NCI-H82 (cell line): ENCODE results near the gene GDPD5.
"Not testable (repeated sequence)": the region's sequence is repeated elsewhere in the genome, so short reads cannot be mapped to it uniquely, and the experiment has no call there.

Experiments
- DNase-seq: peaks from one replicate; lab custom pipeline; 2025; lab: John Stamatoyannopoulos, UW

The GDPD5 gene

DNA sequence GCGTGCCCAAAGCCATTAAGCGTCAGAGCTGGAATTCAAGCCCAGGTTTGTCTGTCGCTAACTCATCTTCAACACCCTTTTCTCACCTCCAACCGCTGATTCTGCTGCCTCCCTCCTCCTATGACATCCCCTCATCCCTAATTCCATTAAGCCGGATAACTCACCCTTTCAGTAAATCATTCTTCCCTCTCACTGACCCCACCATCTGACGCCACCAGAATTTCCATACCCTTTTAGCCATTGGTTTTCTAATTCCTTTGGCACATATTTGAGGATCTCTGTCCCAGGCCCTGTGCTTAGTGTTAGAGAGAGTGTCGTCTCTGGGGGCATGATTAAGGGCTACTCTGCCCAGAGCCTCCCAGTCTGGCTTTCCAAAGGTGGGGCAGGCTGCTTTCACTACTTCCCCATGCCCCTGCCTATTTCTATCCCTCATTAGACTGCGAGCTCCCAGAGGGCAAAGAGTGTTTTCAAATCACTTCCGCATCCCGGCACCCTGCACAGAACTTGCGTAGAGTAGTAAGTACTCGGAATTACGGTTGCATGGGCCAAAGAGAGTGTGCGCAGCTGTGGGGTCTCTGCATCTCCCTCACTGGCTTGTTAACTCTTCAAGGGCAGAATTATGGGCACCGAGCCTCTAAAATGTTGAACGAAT, 96.6 kb downstream of the GDPD5 start:
- peak; percentile 95 for DNase-seq

DNA sequence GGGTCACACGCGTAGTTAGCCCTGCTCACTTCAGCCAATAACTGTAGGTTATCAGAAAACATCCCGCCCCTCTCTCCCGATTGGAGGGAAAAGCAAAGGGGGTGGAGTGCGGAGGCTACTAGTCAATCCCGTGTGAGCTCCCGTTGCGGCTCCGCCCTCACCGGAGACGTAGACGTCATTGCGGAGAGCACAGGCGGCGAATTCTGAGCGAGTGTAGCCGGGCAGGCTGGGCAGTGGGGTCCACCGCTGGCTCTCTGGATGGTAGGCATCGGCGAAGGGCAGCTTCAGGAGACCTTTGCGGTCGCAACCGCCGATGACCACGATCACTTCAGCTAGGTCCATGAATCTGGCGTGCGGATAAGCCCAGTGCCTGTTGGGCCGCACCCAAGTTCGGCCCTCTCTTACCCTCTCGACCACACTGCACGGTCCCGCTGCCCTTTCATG, 97.4 kb downstream of the GDPD5 start:
- peak; percentile 78 for DNase-seq

DNA sequence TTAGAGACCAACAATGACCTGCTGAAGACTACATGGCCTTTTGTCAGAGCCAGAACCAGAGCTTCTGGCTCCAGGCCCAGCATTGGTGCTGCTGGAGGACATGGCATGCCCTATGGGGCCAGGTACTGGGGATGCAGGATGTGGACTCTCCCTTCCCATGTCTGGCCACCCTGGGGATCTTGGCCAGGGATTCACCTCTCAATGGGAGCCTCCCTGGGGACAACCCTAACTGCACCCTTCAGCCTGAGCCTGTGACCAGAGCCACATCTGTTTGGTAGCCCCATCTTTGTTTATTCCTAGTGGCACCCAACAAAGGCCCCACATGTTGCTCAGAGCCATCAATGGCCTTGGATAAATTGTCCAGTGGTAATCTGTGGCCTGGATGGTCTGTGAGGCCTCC, 98.6 kb downstream of the GDPD5 start:
- no peak for DNase-seq

DNA sequence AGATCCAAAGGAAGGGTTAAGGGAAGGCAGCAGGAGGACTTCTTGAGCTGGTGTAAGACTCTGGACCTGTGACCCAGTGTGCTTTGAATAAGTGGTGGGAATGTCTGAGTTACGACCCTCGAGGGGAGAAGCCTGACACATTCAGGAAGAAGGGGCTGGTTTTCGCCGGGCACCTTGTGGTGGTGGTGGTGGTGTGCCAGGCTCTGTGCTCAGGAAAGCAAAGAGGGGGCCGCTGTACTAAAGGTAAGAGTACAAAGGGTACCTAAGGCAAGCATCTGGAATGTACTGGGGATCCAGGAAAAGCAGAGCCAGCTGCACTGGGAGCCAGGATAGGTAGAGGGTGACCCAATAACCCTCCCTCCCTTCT, 99.0 kb downstream of the GDPD5 start:
- DNase-seq = no peak

DNA sequence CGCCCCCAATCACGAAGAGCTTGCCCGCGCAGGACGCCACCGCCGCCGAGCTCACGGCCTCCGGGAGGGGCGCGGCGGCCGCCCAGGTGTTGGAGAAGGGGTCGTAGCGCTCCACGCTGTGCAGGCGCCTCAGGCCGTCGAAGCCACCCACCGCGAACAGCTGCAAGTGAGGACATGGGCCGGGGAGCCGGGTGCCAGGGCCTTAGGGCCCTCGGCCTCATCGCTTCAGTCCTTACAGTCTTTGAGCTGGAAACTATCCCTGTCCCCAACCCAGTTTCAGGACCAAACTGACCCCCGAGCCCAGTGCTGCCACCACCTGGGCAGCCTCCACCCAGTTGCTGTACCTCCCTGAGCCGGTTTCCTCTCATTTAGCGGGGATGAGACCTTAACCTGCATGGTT, 100.3 kb downstream of the GDPD5 start:
- peak; percentile 22 for DNase-seq

DNA sequence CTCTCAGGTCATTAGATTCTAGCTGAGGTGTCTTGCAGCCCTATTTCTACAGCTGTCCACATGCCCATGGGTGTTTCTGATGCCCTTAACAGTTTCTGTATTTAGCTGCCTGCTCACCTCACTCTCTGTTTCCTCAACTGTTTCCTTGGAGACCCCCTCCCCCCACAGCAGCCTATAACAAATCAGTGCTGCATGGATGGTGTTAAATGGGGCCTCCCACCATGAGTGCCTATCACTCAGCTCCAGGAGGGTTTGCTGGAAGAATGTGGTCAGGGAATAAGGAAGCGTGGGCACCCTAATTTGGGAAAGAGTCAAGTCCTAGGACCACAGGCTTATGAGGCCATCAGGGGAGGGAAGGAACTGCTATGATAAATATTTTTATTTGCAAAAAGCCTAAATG, 101.3 kb downstream of the GDPD5 start:
- peak; percentile 13 for DNase-seq

- DNase-seq = no peak
Observed at GRCh38 chr11:75423721-75424120, 102.0 kb downstream of the GDPD5 start.

- no peak for DNase-seq
Observed at GRCh38 chr11:75422248-75423231, 103.2 kb downstream of the GDPD5 start.

DNA sequence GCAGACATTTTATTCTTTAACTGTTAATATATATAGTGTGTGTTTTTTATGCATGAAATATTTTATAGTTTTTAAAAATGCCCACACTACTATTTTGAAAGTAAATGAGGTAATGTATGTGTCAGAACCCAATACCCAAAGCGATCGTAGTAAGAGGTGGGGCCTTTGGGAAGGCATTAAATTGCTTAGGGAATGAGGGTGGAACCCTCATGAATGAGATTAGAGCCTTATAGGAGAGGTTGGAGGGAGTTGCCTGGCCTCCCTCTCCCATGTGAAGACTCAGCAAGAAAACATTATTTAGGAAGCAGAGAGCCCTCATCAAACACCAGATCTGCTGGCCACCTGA, 103.9 kb downstream of the GDPD5 start:
- peak; percentile 72 for DNase-seq

DNA sequence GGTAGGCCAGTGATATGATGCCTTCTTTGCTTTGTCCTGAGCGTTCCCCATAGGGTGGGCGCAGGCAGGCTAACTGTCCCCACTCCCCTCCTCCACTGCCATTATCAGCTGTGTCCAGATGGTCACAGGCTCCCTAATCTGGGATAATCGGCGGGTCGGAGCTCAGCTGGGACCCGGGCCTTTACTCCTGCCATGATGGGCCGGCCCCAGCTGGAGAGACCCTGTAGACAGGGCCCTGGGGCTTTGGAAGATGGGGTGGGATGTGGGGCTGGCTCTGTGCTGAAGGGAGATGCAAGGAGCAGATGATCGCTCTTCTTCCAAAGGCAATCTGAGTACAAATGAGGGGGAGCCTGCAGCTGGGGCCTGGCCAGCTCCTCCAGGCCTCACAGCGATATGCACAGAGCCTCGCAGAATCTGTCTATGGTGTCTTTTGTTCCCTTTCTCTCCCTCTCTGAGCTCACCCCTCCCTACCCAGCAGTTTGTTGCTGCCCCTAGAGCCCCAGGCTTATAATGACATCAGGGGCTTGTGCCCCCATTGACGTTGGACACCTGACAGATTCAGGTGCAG, 104.6 kb downstream of the GDPD5 start:
- DNase-seq = peak; percentile 91

- DNase-seq = peak; percentile 60
Observed at GRCh38 chr11:75420224-75421034, 105.3 kb downstream of the GDPD5 start.

- DNase-seq = no peak
Observed at GRCh38 chr11:75413864-75414263, 111.9 kb downstream of the GDPD5 start.

- DNase-seq = not testable (repeated sequence)
Observed at GRCh38 chr11:75413146-75413545, 112.6 kb downstream of the GDPD5 start.

DNA sequence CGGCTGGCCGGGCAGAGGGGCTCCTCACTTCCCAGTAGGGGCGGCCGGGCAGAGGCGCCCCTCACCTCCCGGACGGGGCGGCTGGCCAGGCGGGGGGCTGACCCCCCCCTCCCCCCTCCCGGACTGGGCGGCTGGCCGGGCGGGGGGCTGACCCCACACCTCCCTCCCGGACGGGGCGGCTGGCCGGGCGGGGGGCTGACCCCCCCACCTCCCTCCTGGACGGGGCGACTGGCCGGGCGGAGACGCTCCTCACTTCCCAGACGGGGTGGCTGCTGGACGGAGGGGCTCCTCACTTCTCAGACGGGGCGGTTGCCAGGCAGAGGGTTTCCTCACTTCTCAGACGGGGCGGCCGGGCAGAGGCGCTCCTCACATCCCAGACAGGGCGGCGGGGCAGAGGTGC, 115.8 kb downstream of the GDPD5 start:
- DNase-seq = not testable (repeated sequence)

GRCh38 chr11:75408957-75409219, 116.9 kb downstream of the GDPD5 start:
- no peak for DNase-seq

GRCh38 chr11:75406338-75406777, 119.4 kb downstream of the GDPD5 start:
- peak; percentile 88 for DNase-seq

- no peak for DNase-seq
Observed at GRCh38 chr11:75403983-75404658, 121.6 kb downstream of the GDPD5 start.

- peak; percentile 36 for DNase-seq
Observed at GRCh38 chr11:75403037-75403436, 122.7 kb downstream of the GDPD5 start.

GRCh38 chr11:75402002-75402773, 123.6 kb downstream of the GDPD5 start:
- peak; percentile 12 for DNase-seq

GRCh38 chr11:75400146-75400865, 125.4 kb downstream of the GDPD5 start:
- DNase-seq = peak; percentile 35
